ENCODE measurements around the gene NKX2-8.

DNA sequence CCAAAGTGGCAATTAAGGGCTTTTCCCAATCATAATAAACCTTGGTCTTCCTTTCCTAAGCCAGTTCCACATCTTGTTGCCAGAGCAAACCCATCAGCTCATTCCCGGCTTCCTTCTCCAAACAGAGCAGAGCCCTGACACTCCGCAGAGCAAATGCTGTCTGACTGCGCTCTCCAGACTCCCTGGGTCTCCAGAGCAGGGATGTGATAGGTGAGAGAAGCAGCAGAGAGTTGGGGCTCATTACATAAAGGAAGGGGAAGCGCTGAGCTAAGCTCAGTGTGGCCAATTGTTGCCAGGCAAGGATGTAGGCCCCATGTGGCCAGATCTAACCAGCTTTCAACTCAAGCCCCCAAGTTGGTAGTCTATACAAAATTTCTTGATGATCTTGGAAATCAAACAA, 43.0 kb upstream of the NKX2-8 start:
- no peak for TF ChIP-seq ZNF114 (CRISPR knock-in tag; IDR thresholded peaks at IDR 0.05)
- TF ChIP-seq, protein P1, sequence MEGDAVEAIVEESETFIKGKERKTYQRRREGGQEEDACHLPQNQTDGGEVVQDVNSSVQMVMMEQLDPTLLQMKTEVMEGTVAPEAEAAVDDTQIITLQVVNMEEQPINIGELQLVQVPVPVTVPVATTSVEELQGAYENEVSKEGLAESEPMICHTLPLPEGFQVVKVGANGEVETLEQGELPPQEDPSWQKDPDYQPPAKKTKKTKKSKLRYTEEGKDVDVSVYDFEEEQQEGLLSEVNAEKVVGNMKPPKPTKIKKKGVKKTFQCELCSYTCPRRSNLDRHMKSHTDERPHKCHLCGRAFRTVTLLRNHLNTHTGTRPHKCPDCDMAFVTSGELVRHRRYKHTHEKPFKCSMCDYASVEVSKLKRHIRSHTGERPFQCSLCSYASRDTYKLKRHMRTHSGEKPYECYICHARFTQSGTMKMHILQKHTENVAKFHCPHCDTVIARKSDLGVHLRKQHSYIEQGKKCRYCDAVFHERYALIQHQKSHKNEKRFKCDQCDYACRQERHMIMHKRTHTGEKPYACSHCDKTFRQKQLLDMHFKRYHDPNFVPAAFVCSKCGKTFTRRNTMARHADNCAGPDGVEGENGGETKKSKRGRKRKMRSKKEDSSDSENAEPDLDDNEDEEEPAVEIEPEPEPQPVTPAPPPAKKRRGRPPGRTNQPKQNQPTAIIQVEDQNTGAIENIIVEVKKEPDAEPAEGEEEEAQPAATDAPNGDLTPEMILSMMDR (conservative IDR thresholded peaks at IDR 0.05; ENCODE audit: low read depth in 2 of 2): no peak
- TF ChIP-seq CREB1 (CRISPR knock-in tag; IDR thresholded peaks at IDR 0.05; ENCODE audit: low read depth): no peak
- TF ChIP-seq EZH2 (IDR thresholded peaks at IDR 0.05; ENCODE audit: low read depth, unreplicated experiment): no peak
- no peak for TF ChIP-seq POLR2AphosphoS5 (IDR thresholded peaks at IDR 0.05; ENCODE audit: low read depth)
